ENCODE data around the gene CACNA1S.

Gene CACNA1S

DNA sequence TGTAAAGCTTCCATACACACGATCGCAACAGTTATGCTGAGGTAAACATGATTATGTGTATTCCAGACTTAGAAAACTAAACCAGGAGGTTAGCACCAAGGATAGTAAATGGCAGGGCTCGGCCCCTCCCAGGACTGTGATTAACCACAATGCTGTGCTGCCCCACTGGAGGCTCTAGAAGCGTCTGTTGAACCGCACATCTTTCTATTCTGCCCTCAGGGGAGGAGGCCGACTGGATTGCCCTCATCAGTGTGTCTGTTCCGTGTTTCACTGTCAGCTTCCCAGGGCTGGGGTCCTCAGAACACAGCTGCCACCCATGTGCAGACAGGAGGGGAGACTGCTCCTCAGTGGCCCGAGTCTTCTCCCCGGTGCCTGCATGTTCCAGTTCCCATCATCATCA, 27.5 kb upstream of the CACNA1S start:
- DNase-seq: no peak

DNA sequence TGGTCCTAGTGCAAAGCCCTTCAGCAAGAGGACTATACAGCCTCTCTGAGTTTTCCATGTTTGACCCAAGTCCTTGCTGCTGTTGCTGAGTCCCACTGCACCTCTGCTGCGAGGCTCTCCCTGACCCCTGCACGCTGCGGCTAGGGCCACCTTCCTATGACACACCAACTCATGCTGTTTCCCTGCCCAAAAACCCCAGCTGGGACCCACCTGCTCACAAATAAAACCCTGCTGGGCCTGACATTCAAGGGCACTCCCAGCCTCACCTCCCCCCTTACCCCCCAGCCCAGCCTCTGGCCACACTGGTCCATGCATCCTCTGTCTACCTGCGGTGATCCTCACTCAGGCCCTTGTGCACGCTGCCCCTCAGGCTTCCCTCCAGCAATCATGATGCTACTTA, 27.1 kb upstream of the CACNA1S start:
- no peak for DNase-seq

DNA sequence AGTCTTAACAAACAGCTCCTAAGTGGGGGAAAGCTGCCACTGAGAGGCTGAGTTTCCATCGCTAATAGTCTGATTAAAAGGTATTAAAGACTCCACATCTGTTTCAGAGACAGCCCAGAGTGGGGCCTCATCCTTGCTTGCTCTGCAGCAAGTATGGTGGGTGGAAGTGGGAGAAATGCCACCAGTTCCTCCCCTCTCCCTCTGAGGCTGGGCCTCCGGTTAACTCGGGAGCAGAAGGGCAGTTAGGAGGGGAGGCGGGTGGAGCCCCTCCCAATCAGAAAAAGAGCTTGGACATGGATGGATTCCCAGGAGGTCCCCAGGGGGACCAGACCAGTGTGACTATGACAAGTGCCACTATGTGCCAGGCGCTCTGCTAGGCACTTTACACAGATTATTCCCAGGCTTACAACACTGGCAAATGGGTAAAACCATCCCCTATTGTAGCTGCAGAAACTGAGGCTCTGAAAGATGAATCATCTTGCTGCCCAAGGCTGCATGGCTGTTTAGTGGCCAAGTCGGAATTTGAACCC, 26.1 kb upstream of the CACNA1S start:
- DNase-seq: no peak

DNA sequence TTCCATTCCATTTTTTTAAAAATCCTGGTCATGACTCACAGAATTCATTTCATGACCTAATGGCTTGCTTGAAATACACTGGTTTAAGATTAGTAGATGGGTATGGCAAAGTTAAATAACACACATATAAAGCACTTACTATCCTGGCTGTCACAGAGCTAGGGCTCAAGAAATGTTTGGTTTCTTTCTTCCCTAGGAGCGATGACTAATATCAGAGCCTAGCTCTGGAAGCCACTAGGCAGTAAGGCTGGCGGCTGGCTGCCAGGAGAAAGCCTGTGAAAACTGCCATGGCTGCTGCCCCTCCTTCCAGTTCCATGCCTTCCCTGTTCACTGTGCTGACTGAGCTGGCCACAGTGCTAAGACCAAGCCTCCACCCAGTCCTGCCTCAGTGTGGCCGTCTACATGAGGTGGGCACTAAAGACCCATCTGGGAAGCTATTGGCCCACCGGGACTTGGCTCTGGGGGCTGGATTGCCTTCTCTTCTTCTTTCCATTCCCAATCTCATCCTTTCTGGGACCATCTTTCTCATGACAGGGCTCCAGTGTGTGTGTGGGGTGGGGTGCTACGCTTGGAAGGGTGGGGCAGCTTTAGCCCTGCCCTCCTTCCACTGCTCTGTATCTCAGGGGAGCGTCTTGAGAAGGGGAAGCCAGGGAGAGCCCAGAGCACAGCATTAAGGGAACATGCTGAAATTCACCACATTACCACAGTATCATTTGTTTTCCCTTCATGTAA, 25.5 kb upstream of the CACNA1S start:
- DNase-seq: peak; percentile 37 to 54

DNA sequence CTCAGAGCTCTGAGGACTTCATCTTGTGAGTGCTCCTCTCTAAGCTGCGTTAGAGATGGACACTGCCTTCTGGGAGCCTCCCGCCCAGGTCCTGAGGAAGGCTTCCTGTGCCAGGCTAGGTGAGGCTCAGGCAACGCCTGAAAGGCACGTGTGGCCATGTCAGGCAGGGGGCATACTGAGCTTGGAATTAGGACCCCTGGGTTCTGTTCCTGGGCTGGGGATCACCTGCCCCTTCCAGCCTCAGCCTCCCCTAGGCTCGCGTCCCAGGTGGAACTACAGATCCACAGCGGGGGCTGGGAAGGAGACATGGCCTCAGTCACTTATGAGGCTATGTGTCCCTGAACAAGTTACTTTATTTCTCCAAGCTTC, 24.8 kb upstream of the CACNA1S start:
- DNase-seq: no peak

DNA sequence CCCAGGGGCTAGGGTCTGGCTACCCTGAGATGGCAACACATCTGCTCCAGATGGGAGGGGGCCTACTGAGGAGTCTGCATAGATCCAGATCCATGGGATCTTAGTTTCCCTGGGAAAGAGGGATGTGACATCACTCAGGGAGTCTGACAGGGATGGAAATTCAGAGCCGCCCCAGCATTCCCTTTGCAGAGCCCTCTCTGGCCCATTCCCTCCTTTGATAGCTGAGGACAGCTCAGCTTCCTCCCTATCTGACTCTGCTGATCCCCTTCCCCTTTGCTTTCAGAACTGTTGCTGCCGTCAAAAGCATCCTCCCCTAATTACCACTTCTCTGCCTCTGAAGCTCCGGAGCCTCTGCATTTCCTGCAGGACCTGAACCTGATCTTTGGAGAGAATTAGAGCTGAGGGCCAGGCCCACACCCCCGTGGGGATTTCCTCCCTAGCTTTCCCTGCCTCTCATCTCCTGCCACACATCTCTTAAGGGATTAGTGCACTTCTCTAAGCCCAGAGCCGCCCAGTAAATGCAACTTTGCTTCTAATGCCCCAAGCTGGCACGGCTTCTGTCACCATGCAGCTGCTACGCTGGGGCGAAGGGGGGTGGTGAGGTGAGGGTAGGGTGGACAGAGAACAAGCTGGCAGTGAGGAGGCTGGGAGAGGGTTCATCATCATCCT, 24.3 kb upstream of the CACNA1S start:
- no peak for DNase-seq

DNA sequence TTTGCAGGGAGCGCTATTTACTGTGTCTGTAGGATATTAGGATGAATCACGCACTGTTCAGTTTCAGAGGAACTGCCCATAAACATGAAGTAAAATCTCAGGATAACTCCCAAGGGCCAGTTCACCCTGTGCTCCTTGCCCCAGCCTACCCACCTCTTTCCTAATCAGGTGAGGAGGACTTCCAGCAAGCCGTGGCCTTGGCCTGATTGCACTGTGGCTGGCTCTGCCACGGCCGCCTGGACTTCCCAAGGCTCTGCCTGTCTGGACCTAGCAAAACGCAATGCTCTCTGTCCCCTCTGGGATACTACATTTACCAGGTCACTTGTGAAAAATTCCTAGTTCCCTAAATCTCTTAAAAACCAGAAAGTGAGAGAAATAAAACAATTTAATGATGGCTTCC, 22.2 kb upstream of the CACNA1S start:
- DNase-seq: no peak

DNA sequence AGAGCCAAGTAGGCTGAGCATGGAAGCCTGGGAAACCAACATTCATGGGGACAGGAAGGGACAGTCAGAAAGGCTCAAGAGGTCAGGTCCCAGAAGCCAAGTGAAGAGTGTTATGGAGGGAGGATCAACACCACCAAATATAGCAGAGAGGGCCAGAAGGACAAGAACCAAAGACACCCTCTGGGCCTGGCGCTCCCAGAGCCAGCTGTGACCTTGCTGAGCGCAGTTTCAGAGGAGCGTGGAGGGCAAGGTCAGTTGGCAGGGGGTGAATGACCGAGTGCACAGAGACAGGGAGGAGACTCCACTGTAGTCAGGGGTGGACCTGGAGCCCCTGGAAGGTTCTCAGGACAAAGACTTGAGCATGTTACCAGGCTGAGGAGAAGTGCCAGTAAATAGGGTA, 19.2 kb upstream of the CACNA1S start:
- DNase-seq: no peak

DNA sequence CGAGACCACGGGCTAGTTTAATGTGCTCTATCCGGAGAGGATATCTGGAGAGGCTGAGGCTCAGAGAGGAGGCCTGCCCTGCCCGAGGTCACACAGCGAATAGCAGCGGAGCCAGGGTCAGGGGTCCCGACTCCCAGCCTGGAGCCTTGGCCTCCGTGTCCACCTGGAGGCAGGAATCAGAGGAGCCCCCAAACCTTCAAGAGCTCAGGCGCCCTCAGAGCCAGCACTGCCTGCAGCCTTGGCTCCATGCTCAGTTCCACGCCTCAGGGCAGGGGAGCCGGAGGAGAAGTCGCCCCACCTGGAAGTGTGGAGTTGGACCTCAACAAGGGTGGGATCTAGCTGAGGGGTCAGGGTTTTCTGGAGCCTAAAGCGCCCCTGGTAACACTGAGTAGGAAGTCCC, 16.7 kb upstream of the CACNA1S start:
- DNase-seq: no peak

DNA sequence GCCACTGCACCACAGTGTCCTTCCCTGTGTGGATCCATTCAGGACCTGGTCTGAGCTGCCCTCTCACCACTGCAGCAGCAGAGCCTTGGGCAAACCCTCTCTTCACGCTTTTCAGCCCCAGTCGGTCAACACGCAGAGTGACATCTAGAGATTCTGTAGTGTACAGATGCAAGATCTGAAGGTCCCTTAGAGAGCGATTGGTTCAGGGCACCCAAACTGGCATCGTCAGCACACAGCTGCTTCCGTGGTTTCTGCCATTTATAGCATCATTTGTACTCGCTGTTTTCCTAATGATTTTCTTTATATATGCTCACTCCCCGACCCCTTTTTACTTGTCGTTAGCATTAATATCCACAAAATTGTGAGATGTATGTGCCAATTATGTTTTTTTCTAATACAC, 16.2 kb upstream of the CACNA1S start:
- no peak for DNase-seq

DNA sequence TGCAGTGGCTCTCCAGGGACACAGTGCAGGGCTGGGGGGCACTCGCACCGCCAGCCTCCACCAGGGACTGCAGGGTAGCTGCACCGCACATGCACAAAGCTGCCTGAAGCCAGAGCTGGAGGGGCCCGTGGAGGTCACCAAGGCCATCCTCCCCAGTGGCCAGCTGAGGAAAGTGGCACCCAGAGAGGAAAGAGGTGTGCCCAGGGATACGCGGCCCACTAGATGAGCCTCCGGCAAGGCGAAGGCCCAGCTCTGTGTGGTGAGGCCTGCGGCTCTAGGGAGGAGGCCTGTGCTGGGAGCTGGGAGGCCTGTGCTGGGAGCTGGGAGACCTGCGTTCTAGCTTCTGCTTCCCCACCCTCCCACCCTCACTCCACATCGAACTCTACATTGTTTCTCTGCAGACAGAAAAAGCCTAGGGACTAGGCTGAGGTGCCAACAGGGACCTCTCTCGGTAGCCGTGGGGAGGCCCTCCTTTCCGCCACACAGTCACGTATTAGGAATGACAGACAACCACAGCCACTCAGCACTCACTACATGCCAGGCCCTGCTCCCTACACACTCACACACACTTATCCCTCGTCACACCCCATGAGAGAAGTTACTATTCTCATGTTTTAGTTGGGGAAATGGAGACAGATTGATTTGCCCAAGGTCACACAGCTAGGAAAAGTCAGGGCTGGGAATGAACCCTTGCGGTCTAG, 15.7 kb upstream of the CACNA1S start:
- DNase-seq: no peak

DNA sequence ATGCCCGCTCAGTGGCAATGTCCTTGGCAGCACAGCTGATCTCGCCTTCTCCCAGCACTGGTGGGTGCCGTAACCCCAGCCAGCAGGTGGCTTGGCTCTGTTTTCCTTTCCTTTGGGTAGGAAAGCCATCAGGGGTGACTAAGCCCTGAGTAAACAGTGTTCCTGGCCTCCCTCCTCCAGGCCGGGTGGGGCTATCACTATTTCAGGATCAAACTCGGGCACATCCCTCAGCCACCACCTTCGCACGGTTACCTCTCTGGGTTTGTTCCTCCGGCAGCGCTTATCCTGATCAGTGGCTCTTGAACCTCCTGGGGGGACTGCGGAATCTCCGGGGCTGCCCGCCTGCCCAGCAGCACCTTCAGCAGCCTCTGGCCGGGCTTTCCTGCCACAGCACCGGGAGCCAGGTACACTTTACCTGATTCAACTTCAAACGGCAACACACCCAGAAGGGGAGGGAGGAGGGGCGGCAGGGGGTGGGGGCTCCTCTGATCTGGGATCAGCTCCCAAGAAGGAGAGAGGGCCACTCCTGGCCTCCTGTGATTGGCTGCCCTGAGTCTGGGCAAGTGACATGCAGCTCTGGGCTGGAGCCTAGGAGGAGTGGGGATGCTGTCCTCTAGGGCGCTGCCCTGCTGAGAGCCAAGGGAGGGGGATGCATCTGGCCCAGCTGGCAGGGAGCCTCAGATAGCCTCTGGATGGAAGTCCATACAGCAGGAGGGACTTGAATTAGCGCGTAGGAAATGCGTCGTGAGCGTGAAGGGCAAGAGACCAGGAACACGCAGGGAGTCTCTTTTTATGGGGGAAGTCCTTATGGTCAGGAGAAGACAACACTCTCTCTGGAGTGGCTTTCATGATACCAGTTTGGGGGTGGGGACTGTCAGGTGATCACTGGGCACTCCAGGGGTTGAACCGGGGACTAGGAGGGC, 14.9 kb upstream of the CACNA1S start, which contains the start of gene ASCL5:
TSS of gene ASCL5 (minus strand) at position 353 of the 923 bp plus-strand sequence. CDS start 11,812 bp downstream, outside the sequence.
- no peak for DNase-seq

DNA sequence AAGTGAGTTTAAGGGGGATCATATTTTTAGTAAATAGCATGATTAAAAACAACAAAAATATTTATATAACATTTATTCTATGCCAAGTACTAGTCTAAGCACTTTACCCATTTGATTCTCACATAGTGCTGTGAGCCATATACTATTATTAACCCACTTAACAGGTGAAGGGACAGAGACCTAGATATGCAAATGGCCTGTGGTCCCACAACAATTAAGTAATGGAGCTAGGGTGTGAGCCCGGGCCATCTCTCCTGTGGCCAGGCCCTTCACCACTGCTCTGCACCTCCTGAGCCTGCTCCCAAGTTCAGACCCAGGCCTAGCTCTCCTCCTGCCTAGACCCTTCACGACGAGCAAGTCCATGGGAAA, 14.2 kb upstream of the CACNA1S start:
- no peak for DNase-seq

DNA sequence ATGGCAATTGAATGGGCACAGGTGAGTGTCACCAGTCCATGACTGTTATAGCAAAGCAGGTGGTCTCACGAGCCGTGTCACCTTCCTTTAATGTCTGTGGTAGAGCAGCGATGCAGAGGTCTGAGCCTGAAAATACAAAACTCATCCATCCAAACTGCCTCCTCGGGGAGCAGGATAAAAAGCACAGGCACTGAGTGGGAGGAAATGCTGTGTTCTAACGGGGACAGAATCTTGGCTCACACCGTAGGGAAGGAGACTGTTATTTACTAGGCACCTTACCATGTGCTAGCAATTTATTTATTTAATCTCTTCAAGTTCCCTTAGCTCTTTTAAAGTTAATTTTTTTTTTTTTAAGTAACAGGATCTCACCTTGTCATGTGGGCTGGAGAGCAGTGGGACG, 13.6 kb upstream of the CACNA1S start:
- DNase-seq: no peak

DNA sequence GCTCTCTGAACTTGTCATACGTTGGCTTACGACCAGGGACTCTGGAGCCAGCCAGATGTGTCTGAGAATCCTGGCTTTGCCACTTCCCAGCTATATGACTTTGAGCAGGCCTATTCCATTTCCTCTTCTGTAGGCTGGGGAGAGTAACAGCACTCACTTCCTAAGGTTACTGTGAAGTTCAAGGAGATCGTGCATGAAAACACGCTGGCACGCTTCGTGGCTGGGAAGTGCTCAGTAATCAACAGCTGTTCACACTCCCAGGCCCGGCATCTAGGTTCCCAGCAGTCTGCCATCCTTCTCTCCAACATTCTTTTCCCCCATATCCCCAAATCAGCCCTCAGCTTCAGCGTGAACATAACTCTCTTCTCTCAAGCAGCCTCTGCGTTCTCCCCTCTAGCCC, 12.8 kb upstream of the CACNA1S start:
- no peak for DNase-seq

DNA sequence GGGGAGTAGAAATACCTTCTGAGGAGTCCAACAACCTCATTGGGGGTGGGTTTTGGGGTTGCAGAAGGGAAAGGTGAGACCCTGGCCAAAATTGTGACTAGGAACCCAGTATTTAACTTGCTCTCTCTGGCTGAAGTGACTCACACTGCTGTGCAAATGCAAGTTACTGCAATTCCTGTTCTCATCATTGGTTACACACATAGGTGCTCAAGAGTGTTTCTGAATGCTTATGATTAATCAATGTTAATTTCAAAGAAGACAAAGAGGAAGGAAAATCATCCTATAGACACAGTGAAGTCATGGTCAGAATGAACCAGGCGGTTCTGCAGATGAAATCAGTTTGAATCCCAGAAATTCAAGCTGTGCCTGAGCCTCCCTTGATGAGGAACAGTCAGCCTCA, 11.6 kb upstream of the CACNA1S start:
- no peak for DNase-seq

DNA sequence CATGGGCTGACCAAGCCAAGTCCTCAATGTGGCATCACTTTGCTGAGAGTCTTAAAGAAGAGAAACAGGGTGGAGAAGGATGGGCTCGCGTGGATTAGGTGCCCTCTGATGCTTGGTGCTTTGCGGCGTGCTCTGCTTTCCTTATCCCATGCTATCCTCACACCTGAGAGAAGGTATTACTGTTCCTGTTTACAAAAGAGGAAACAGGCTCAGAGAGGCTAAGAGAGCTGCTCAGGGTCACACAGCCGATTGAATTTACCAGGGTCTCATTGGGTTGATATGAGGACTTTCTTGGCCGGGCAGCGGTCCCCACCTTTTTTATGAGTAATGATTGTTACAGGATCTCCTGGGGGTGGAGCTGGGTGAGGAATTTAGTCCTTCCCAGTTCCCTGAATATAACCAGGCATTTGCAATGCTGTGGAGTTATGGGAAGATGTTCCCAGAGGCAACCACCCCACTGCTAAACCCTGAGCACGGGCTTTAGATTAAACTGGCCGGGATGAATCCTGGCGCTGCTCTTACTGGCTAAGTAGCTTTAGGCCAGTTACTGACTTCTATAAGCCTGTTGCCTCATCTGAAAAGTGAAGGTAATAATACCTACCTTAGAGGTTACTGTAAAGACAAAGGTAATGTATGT, 10.2 kb upstream of the CACNA1S start:
- no peak for DNase-seq

DNA sequence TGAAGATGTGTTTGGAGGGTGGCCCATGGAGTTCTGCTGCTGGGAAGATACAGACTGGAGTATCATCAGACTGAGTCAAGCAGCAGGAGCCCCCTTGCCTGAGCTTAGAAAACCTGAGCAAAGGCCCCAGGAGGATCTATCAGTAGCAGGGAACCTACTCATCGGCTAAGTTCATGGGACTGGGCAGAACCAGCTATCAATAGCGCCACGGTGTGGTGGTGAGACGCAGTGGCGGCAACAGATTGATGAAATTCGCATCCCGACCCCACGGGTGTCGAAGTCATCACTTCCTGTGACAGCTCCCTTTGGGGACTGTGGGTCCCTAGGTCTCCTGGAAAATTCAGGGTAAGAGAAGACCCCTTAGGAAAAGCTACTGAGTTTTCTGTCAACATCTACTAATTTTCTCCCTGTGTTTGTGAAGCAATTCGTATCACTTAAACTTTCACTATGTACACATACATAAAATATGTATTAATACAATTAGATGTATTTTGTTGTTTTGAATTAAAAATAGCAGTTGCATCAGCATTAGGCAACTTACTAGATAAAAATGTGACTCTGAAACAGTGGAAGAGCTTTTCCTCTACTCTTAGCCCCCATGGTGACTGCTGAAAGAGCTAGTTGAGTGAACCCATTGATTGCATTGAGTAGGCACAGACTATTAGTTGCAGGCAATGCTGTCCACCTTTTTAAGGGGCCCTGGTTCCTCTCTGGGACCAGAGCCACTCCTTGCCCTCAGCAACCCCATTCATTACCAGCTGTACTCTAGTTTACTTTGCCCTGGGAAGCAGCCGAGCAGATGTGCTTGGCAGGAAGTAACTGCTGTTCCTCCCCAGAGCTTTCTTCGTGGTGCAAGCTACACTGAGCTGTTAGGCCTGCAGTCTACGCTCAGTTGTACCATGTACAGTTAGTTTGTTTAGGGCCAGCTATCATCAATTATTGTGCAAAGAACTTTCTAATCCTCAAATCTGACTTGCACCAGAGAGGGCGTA, 7.3 kb upstream of the CACNA1S start:
- DNase-seq: peak; percentile 13 to 28

DNA sequence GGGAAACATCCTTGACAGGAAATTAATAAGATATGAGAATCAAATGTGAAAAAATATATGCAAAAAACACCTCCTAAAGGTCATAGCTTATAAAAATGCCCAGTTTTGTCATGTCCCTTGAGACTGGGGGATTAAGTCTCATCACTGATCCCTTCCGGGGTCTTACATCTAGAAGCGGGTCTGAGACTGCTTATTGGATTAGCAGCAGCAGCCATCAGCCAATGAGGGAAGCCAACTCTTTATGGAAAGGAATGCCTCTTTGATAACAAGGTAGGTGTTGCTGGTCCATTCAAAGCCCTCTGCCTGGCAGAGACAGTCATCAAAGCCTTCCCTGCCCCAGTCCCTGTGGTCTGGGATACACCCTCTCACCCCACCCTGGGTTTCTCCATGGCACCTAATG, 3.9 kb upstream of the CACNA1S start:
- no peak for DNase-seq

DNA sequence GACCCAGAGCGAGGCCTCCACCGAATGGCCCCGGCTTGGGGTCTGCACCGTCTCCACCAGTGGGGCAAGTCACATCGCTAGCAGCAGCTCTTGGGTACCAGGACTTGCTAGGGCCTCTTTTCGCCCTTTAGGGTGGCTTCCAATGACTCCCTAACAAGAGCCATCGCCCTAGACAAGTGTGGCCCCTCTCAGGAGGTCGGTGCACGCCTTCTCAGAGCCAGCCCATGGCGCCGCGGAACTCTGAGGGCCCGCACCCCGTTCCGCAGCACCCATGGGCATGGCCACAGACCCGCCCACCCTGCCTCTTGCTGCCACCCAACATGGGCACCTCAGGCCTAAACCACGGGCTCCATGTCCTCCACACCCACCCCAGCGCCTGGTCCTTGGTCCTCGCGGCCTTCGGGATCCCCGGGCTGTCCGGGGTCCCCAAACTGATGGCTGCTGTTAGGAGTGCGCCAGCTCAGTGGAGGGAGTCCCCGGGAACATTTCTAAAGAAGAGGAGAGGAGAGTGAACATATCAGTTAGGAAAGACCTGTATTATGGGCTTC, 3.2 kb upstream of the CACNA1S start:
- DNase-seq: no peak

Data from hippocampal formation (tissue), 2 donors.